ENCODE data around the gene FIBCD1. TPM values are rescaled to one million over a fixed set of nuclear protein-coding genes. Genes with fewer than 3 reads are reported as not detected.
A peak's percentile ranks its signal among the peaks of the same experiment; 100 is the strongest.

FIBCD1 gene
- total RNA-seq, 2 donors from 2014 or later: 1.0 to 2.2 TPM

DNA sequence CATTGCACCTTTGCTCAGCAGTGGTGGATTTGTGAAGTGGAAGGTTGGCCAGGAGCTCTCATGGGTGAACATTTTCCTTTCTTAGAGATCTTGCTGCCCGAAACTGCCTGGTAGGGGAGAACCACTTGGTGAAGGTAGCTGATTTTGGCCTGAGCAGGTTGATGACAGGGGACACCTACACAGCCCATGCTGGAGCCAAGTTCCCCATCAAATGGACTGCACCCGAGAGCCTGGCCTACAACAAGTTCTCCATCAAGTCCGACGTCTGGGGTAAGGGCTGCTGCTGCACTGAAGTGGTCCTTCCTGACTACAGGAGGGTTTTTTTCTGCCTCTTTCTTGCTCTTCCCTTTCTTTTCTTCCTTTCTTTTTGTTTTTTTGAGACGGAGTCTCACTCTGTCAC lies 64.3 kb downstream of the FIBCD1 start:
- intact Hi-C loops (cut with DNase I): no loop called here
- DNase-seq (peak; percentile 13), ATAC-seq (no peak)

- intact Hi-C loops (cut with DNase I): no loop called here
- DNase-seq (no peak), ATAC-seq (no peak)
These were observed 65.1 kb downstream of the FIBCD1 start for GRCh38 chr9:130873966-130874365.

DNA sequence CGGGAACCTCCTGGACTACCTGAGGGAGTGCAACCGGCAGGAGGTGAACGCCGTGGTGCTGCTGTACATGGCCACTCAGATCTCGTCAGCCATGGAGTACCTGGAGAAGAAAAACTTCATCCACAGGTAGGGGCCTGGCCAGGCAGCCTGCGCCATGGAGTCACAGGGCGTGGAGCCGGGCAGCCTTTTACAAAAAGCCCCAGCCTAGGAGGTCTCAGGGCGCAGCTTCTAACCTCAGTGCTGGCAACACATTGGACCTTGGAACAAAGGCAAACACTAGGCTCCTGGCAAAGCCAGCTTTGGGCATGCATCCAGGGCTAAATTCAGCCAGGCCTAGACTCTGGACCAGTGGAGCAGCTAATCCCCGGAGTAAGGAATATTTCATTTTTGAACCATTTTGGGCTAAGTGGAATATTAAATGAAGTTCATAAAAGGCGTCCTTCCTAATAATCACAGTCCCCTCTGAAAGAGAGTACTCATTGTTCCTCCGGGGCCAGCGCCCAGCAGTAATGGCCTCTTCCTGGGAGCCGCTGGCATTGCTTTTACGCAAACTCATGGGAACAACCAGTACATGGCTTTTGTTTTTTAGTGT lies 66.0 kb downstream of the FIBCD1 start:
- intact Hi-C loops (cut with DNase I): no loop called here
- peak; percentile 56 for DNase-seq

DNA sequence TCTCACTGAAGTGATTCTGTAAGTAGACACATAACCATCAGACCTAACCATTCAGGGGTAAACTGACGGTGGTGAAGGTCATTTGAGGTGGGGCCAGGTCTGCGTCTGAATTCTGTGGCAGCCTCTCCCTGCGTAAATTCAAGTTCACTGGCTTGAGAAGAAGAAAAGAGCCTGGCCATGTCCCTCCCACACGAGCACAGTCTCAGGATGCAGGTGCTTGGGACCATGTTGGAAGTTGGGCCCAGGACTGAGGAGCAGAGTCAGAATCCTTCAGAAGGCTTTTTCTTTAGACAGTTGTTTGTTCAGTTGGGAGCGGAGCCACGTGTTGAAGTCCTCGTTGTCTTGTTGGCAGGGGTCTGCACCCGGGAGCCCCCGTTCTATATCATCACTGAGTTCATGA lies 66.5 kb downstream of the FIBCD1 start:
- ATAC-seq: no peak
- no peak for DNase-seq
- intact Hi-C loops (cut with DNase I): no loop called here

More for the DNA sequence above, 66.0 kb downstream of the FIBCD1 start:
- ATAC-seq: peak; percentile 57 to 80

GRCh38 chr9:130872093-130872492 lies 67.0 kb downstream of the FIBCD1 start:
- DNase-seq: no peak
- intact Hi-C loops (cut with DNase I): no loop called here
- ATAC-seq: no peak

DNA sequence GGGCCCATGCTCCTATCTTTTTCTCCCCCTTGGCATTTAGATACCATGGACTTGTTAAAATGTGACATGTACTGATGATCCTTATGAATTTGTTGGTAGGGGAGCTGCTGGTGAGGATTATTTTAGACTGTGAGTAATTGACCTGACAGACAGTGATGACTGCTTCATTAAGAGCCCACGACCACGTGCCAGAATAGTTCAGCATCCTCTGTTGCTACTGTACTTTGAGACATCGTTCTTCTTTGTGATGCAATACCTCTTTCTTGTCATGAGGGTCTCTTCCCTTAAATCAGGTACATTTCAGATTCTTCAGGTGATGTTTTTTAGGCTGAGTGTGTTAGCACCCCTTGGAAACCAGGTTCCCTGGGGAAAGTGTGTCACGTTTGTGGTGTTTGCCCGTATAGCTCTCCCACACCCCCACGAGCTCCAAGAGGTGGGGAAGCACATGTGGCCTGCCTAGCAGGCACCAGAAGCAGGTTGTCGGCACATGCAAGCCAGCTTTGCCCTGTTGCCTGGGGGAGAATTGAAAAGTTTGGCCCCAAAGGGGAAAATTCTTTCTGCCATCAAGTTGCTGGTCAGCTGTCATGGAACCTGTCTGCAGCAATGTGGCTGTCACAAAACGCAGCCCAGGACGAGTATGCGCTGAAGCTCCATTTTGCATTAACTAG lies 67.5 kb downstream of the FIBCD1 start:
- no peak for DNase-seq

GRCh38 chr9:130870491-130871381 lies 68.3 kb downstream of the FIBCD1 start:
- intact Hi-C loops (cut with DNase I): loop anchor here in 1 of 2 donors (2.0 kb wide), 1 partner anchor 62 kb away; no protein-coding TSS in a partner anchor
- peak; percentile 50 for DNase-seq
- ATAC-seq: peak; percentile 61 to 70

More for the DNA sequence above, 67.5 kb downstream of the FIBCD1 start:
- ATAC-seq: peak in 1 of 2 donors; percentile 55
- intact Hi-C loops (cut with DNase I): loop anchor here in 1 of 2 donors (2.0 kb wide), 1 partner anchor 61 kb away; no protein-coding TSS in a partner anchor

- DNase-seq (peak; percentile 81), ATAC-seq (peak in 1 of 2 donors; percentile 28)
- intact Hi-C loops (cut with DNase I): loop anchor here in 1 of 2 donors (5.0 kb wide), 1 partner anchor 68 kb away; the partner anchor contains the start of gene FIBCD1
These were observed 69.8 kb downstream of the FIBCD1 start for GRCh38 chr9:130869250-130869649.

DNA sequence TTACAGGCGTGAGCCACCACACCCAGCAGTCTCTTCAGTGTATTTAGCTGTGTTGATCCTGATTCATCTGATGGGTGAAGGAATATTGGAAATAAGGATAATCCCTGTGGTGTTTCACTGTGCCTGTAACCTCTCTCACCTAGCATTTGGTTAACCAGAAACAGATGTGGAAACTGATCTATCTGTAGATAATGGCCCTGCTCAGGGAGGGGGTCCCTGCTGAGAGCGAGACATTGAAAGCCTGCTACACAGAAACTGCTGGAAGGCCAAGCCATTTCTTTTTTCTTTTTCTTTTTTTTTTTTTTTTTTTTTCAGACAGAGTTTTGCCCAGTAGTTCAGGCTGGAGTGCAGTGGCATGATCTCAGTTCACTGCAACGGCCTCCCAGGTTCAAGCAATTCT lies 70.8 kb downstream of the FIBCD1 start:
- no peak for ATAC-seq

GRCh38 chr9:130867556-130867955 lies 71.5 kb downstream of the FIBCD1 start:
- DNase-seq (no peak), ATAC-seq (no peak)
- intact Hi-C loops (cut with DNase I): loop anchor here (2.0 to 5.0 kb wide), 2 partner anchors 70 to 131 kb away; partner anchors contain the start of gene FIBCD1 (in 1 of the 2)

More for the DNA sequence above, 70.8 kb downstream of the FIBCD1 start:
- intact Hi-C loops (cut with DNase I): loop anchor here in 1 of 2 donors (5.0 kb wide), 1 partner anchor 69 kb away; the partner anchor contains the start of gene FIBCD1
- no peak for DNase-seq

DNA sequence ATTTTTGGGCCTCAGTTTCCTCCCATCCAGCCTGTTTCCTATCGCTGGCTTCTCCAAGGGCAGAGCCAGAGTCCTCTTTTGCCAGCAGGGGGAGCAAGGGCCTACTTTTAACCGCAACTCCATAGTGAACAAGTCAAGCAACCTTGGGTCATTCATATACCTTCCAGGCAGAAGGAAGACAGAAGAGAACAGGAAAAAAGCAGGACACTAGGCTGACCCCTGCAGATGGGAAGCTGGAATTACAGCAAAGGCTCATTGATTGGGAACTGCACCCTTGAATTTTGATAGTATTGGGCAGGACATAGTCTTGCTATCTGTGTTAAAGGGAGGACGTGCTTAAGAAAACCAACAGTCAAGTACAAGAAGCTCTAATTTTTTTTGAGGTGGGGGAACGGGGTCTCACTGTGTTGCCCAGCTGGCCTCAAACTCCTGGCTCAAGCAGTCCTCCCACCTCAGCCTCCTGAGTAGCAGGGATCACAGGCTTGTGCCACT lies 72.5 kb downstream of the FIBCD1 start:
- peak; percentile 48 to 54 for ATAC-seq
- intact Hi-C loops (cut with DNase I): loop anchor here (2.0 to 5.0 kb wide), 2 partner anchors 71 to 132 kb away; partner anchors contain the start of gene FIBCD1 (in 1 of the 2)
- DNase-seq: peak; percentile 67

- intact Hi-C loops (cut with DNase I): loop anchor here (2.0 to 5.0 kb wide), 3 partner anchors 71 to 159 kb away; partner anchors contain the start of gene FIBCD1 (in 1 of the 2)
- ATAC-seq: no peak
- no peak for DNase-seq
These were observed 73.1 kb downstream of the FIBCD1 start for GRCh38 chr9:130865921-130866320.

GRCh38 chr9:130864541-130864940 lies 74.5 kb downstream of the FIBCD1 start:
- intact Hi-C loops (cut with DNase I): loop anchor here (2.0 to 5.0 kb wide), 4 partner anchors 92 to 183 kb away; no protein-coding TSS in a partner anchor
- DNase-seq: no peak
- no peak for ATAC-seq

GRCh38 chr9:130862747-130863146 lies 76.3 kb downstream of the FIBCD1 start:
- DNase-seq: no peak
- intact Hi-C loops (cut with DNase I): loop anchor here (5.0 kb wide), 3 partner anchors 90 to 185 kb away; no protein-coding TSS in a partner anchor
- ATAC-seq: no peak

DNA sequence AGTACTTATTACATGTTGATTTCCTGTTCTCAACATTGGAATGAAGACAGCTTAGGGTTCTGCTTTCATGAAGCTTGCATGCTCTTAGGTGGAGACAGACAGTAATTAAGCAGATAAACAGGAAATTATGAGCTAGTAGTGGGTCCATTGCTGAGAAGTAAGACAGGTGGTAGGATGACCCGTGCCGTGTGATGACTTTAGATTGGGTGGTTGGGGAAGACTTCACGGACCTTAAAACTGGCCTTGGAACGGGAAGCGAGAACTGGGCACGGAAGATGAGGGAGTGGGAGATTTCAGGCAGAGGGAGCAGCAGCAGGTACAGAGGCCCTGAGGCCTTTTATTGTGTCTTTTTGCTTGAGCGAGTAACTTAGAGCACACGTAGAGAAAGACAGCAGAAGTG lies 76.8 kb downstream of the FIBCD1 start:
- no peak for ATAC-seq
- no peak for DNase-seq
- intact Hi-C loops (cut with DNase I): loop anchor here (5.0 kb wide), 3 partner anchors 90 to 185 kb away; no protein-coding TSS in a partner anchor

DNA sequence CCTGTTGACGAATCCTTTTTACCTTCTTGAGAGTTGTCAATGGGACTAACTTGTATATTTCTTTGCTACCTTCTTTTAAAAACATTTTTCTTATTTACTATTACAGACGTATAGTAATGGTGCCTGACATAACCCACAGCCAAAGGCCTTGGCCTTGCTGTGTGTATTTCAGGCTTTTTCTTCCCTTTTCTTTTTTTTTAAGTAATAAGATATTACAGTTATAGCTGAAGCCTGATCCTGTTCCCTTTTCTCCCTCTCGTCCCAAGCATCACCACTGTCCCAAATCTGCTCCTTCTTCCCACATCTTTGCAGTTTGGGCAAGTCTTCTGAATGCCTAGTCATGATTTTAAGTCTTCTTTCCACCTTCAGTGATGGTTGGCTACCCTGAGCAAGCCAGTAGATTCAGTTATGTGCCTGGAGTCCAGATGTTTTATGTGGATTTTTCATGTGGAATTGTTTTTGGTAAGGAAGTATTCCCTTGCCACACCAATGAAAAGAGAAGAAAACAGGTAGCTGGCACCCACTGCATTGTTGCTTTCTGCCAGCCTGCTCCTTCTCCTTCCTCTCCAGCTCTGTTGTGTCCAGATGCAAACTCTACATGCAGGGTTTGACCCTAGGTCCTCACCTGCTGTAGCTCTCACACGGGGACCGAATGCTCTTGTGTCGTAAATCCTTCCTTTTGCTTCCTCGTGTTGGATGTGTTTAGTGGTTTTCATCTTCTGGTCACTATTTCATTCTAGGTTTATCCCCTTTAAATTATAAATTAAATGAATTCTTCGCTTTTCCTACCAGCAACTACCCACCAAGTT lies 77.5 kb downstream of the FIBCD1 start:
- DNase-seq (no peak), ATAC-seq (no peak)
- intact Hi-C loops (cut with DNase I): loop anchor here (5.0 kb wide), 3 partner anchors 89 to 186 kb away; no protein-coding TSS in a partner anchor

DNA sequence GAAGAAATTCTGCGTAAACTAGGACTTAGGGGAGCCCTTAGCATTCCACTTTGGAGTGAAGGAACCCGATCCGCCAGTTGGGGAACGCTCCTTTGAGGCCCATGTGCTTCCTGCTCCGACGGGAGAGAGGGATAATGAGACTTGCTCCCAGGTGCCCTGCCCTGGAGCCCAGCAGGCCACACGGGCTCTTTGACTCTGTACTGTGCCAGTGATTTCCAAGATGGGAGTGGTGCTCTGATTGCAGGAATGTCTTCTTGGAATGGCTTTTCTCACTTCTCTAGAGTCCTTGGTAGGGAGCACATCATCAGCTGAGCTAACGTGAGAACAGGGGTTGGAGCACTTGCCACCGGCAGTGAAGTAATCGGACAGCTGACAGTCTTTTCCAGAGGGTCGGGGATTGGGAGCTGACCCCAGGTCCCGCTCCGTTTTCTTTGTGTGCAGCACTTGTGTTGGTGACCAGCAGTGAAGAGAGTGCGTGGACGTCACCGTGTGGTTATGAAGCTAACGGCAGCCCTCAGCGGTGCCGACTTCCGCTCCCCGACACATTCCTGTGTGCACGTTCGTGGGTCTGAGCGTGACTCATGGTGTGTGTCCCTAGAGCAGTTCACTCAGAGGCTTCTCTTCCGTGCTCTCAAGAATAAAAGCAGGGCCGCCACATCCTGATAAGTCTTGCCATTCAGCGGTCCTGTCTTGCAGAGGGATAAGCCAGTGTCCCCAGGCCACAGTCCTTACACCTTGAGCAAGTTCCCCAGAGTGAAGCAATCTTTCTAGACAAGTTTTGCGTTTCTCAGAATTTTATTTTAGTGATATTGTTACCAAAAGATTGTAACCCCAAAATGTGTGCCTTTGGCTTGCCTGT lies 78.4 kb downstream of the FIBCD1 start:
- DNase-seq: peak; percentile 92
- intact Hi-C loops (cut with DNase I): loop anchor here (5.0 kb wide), 3 partner anchors 88 to 187 kb away; no protein-coding TSS in a partner anchor
- ATAC-seq: peak; percentile 90 to 95

Data from left cardiac atrium (tissue), 4 donors.